ENCODE data around the gene PARD3B. TPM values are rescaled to one million over a fixed set of nuclear protein-coding genes. Genes with fewer than 3 reads are reported as not detected.

The PARD3B gene
- polyA plus RNA-seq, 4 donors = 35.7 to 40.4 (median 37.9) TPM

DNA sequence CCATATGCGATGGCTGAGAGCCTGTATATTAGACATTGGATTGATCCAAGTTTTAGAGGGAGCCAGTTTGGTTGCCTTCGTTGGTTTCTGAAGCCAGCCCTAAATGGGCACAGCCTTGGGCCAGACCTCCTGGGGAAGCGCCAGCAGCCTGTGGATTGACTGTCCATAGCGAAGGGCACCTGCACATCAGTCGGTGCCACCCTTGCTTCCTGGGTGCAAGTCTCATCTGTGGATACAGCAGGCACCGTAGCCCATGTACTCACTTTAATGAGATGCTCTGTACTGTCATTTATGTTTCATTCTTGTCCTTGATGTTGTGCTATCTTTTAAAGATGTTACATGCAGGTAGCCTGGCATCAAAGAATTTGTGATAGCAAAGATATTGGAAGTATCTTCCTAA lies 600.6 kb downstream of the PARD3B start:
- DNase-seq (ENCODE audit: low read depth in 4 of 4, low spot score in 3 of 4) = no peak

DNA sequence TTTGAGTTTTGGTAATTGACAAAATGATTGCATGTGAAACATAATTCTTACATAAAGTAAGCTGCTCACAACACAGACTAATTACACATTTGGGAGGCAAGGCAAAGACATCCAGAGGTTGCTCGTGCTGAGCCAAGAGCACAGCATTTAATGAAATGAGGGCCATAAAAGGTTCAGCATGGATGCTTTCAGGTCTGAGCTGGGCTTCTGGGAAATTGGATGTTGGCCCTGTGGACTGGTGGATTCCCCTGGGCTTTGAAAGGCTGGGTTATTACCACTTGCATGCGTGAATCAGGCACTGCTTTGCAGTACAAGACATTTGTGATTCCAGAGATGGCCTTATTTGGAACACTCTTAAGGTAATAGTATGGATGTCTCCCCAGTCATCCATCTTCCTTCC lies 603.5 kb downstream of the PARD3B start:
- DNase-seq (ENCODE audit: low read depth in 4 of 4, low spot score in 3 of 4) = no peak

DNA sequence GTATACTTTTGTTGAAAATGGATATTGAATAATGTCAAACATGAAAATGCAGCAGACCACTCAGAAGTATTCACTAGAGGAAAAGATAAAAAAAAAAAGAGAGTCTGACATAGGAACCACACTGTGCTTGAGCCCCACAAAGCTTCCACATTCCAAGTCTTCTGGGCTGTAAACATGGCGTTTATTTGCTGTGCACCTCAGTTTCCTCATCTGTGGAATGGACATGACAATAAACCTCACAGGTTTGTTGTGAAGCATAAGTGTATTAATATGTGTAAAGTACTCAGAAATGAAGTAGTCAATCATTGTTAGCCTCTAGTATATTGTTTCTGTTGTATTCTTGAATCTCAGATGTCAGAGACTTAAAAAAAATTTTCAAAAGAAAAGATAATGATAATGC lies 611.2 kb downstream of the PARD3B start:
- DNase-seq (ENCODE audit: low read depth in 4 of 4, low spot score in 3 of 4) = no peak

DNA sequence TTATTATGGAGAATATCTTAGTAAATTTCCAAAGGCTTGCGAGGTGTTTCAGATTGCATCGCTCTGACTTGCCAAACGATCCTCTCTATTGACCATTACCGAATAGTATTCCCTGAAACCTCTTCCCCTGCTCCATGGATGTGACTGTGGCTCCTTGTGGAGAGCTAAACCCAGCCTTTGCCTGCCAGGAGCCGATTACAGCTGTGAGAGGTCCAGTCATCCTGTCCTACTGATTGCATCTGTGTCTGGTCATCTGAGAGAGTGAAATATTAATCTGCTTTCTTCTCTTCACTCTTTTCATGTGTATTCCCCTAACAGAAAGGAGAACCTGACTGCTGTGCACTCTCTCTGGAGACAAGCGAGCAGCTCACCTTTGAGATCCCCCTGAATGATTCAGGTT lies 613.1 kb downstream of the PARD3B start:
- no peak for DNase-seq (ENCODE audit: low read depth in 4 of 4, low spot score in 3 of 4)

DNA sequence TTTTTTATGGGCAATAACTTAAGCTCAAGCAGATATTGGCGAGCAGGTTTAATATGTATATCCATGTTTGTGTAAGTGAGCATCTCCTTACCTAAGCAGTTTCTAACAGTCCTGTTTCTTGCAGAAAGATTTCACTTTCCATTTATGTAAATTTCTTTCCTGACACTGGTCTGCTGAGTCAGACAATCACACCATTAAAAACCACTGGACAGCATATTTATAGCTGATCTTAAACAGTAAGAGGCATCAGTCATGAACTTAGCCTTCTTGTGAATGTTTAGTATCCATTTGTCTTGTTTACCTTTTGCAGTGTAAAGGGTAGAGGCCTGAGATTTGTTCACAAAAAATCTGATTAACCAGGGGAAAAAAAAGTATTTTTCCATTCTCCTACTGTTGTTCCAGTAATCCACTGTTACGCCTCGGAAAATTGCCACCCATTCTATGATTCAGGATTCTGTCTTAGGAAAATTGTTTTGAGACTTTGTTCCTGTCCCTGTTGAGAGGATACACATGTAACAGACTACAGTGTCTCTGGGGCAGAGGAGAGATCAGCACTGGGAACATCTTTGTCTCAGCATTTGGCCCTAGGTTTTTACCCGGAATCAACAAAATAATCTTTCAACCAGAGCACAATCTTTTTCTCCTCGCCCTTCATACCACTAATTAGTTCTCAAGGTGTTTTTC lies 616.0 kb downstream of the PARD3B start:
- no peak for DNase-seq (ENCODE audit: low read depth in 4 of 4, low spot score in 3 of 4)

DNA sequence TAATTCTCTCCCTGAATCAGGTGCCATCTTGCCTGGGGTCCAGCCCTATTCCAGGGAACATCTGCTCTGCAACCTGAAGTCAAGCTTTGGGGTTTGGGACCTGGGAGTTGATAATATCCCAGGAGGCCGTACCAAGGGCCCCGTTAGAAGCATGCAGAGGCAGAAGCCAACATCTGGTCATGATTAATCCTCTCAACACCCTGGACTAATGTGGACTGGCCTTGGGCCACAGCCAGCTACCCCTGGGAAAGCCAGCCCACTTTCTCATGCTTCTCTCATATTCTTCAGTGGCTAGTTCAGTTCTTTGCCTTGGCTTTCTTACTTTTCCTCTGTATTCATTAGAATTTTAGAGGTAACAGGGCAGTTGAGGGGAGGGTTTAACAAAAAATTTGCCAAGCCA lies 621.5 kb downstream of the PARD3B start:
- no peak for DNase-seq (ENCODE audit: low read depth in 4 of 4, low spot score in 3 of 4)

DNA sequence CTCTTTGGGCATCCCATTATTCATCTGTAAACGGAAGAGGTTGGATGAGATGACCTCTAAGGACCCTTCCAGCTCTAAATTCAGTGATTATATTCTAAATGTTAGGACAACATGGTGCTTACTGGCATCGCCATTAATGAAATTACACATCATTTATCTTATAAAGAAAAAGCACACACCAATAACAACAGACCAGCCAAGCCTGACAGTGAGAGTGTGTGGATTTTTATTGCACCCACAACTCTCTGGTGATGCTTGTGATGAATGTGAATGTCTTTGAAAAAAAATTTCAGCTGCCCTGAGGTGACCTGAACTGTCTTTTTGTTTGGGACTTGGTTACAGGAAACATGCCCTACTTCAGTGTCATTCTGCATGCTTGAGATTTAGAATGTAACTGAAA lies 623.7 kb downstream of the PARD3B start:
- no peak for DNase-seq (ENCODE audit: low read depth in 4 of 4, low spot score in 3 of 4)

DNA sequence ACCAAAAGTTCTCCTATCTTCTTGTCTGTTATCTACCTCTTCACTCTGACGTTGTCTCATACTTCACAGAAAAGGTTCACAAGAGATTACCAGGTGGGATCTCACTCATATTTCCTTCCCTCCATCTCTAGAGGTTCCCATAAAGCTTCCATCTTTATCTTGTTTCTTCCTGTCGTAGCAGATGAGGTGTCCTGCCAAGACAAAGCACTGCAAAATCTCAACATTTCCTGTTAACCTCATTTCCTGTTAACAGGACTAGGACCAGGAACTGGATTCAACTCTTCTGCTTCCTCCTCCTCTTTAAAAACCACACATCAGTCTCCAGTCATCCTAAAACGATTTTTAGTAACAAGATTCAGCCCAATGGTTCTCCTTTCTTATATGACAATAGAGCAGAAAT lies 624.2 kb downstream of the PARD3B start:
- no peak for DNase-seq (ENCODE audit: low read depth in 4 of 4, low spot score in 3 of 4)

DNA sequence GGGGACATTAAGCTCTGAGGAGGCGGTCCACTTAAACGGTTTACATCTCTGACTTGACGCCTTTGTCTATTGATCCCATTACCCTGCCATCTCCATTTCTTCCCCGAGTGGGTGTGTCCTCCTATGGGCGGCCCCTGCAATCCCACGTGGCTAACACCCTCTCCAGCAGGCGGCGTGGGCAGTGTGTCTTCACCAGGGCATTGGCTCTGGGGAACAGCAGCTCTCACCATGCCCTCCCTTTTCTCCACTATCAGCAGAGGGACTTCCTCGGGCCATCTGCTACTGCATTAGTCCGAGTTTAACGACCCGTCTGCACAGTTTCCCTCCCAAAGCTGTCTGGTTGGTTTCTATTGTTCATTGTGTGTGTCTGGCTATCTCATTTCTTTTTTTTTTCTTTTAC lies 625.1 kb downstream of the PARD3B start:
- no peak for DNase-seq (ENCODE audit: low read depth in 4 of 4, low spot score in 3 of 4)

DNA sequence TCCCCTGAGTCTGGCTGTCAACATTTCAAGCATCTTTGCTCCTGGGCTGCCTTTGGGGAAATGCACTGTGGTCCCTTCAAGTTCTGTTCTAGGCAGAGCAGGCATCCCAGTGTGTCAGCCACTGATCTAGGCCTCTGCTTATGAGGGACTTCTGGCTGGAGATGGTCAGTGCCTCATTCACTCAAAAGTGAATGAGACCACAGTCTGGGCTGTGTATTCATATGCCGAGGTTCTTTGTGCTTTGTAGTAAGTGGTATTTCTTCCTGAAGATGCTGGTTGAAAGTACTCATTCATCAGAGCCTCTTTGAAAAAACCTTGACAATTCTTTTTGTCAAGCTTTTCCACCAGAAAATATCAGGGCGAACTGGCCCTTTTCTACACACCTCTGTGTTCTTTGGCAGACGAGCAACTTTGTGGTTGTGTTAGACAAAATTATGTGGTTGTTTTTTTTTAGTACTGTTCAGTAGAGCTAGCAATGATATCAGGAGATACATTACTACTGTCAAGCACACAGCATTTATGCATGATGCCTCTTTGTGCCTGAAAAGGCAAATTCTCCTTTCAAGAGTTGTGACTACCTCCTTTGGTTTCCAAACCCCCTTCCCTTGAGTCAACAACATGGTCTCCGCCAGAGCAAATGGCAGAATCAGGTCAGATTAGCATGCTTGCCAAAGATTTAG lies 626.1 kb downstream of the PARD3B start:
- no peak for DNase-seq (ENCODE audit: low read depth in 4 of 4, low spot score in 3 of 4)

DNA sequence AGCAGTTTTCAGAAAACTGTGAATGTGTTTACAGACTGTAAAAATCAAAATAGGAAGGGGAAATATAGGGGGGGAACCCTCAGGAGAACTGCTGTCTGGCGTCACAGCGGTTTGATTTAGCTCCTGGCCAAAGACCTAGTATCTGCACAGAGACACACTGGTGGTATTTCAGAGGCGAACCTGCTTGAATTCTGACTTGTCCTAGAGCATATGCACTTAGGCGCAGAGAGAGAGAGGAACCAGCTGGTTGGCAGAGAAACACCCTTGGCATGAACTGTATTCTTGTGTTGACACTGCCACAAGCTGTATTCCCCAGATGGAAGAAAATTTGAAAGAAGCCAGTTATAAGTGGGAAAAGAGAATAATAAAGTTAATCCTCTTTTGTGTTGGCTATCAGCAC lies 630.6 kb downstream of the PARD3B start:
- no peak for DNase-seq (ENCODE audit: low read depth in 4 of 4, low spot score in 3 of 4)

DNA sequence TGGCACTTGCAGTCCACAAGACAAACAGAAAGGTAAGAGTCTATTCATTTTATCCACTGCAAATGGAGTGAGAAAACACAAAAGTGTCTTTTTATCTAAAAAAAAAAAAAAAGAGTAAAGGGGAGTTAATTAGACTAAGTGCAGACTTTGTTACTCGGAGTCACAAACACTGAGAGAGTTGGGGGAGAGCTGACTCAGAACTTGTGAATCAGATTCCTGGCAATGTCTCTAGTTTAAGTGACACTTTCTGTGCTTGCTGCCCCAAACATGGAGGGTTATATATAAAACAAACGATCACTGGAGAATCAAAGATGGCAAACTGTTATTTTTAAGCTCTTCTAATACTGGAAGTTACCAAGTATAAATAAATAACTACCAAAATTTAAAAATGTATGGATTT lies 631.3 kb downstream of the PARD3B start:
- no peak for DNase-seq (ENCODE audit: low read depth in 4 of 4, low spot score in 3 of 4)

DNA sequence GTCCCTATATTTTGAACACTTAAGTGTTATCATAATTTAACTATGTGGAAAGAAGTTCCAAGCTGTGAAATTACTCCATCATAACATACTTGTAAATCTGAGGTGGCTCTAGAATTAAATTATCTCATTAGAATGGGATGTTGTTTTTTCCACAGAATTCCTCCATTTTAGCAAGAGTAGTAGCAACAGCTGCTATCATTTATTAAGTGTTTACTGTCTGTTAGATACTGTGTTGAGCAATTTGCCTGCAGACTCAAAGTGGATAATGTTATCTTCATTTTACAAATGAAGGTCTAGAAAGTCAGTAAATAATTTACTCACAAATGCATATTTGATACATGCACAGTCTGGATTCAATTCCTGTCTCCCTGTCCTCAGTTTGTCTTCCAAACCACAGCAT lies 632.3 kb downstream of the PARD3B start:
- no peak for DNase-seq (ENCODE audit: low read depth in 4 of 4, low spot score in 3 of 4)

DNA sequence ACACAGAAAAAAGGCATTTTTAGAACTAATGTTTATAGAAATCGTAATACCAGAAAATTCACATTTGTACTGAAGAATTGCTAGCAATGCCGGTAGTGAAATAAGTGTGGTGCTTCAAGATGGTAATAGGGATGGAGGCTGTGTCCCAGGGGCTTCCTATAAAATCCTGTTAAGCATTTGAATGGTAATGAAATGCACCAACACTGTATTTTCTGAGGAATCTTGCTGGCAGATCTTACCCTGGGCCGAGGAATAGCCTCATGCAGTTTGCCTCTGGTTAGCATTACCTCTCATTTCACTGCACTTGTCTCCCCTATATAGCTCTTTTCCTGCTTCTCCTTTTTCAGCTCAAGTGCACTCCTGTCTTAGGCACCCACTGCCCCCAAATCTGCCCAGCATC lies 635.5 kb downstream of the PARD3B start:
- DNase-seq (ENCODE audit: low read depth in 4 of 4, low spot score in 3 of 4) = no peak

DNA sequence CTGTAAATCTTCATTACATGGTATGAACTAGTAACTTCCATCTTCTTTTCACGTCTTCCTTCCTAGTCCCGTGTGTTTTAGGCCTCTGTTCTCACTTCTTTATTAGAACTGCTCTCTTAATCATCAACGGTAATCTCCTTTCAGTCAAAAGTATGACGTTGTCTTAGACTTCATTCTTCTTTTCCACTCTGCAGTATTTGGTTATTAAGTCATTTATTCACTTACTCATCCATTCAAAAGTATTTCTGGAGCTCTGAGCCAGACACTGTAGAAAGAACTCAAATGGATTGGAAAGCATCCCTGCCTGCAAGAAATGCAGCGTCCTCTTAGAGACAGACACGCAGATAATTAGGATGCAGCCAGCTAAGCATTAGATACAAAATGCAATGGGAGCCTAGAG lies 642.5 kb downstream of the PARD3B start:
- no peak for DNase-seq (ENCODE audit: low read depth in 4 of 4, low spot score in 3 of 4)

DNA sequence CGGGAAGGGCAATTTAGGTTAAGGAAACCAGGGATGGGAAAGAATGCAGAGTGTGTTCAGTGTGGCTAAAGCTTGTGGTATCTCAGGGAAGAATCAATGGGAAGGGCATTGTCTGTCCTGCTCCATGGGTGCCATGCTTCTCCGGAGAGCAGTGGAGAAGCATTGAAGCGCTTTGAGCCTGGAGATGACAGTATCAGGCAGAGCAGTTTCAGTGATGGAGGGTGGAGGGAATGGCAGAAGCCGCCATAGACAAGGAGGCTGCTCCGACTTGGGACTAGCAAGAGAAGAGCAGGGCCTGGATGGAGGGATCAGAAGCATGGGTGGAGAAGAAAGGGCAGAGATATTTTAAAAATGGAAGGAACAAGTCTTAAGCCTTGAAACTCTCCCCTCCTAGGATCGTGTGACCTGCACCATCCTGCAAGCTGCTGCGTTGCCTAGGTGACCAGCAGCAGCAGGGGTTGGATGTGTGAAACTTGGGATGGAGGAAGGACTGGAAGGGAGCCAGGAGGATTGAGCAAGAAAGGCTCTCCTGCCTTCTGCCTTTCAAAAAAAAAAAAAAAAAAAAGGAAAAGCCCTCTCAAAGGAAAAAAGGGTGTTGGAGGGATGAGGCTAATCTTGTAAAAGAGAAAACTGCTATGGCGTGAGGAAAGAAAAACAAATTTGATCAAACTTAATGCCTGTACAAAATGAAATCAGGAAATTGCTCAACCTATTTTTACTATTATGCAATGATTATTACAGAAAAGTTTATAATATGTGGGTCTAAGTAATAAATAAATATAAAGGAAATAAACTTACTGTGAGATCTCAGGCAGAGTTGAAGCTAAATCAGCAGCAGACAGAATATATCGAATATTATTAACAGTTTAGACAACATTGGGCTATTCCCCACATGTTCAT lies 643.2 kb downstream of the PARD3B start:
- no peak for DNase-seq (ENCODE audit: low read depth in 4 of 4, low spot score in 3 of 4)

DNA sequence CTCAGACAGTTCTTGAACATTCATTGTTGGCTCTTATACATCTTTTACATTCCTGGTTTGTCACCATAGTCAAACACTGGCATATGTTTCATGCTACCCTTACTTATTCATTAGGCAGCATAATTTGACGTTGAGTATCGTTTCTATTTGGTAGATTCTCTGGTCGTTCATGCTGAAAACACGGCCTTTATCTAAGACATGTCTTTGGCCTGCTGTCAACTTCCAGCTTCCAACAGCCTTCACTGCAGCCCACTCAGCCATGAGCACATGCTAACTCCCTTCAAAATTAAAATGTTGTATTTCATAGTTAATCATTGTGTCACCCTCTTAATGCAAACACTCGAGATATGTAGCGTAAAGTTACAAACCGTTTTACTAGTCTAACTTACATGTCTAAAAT lies 644.0 kb downstream of the PARD3B start:
- DNase-seq (ENCODE audit: low read depth in 4 of 4, low spot score in 3 of 4) = no peak

DNA sequence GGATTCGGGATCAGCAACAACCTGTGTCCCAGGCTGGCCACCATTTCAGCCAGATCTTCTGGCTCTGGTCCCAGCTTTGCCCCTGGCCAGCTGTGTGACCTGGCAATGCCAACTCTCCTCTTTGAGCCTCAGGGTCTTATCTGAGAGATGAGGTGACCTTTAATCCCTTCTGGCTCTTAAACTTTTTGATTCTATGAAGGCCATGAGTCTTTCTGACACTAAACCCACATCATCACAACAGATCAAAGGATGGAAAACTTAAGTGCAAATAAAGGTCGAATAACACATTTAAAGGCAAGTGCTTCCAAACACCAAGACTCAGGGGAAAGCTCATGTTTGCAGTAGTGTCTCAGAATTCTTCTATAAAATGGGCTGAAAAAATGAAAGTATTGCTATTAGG lies 645.3 kb downstream of the PARD3B start:
- DNase-seq (ENCODE audit: low read depth in 4 of 4, low spot score in 3 of 4) = no peak

DNA sequence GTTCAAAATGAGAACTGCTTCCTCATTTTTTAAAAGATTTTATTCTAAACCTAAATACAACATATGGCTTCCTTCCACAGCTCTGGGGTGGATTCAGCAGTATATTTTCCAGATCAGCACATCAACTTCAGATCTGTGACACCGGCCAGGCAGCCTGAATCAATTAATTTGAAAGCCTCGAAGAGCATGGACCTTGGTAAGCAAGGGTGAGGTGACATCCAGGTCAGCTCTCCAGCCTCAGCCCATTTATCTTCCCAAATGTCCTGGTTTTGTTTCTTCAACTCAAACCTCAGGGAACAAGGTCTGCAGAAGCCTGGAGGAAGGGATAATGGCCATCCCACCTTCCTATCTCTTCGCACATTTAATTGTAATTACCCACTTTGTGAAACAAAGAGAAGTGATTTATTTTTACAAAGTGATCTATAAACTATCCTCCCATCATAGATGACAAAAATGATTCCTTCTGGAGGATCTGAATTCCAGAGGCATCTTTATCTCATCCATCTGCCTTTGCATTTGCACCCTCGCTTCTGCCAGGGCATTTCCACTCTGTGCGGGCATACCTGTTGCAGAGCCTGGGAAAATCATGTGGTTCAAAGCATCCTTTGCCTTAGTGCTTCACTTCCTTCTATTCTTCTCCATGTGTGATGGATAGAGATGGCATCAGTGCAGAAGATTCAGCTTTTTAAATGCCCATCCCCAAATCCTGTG lies 648.0 kb downstream of the PARD3B start:
- no peak for DNase-seq (ENCODE audit: low read depth in 4 of 4, low spot score in 3 of 4)

DNA sequence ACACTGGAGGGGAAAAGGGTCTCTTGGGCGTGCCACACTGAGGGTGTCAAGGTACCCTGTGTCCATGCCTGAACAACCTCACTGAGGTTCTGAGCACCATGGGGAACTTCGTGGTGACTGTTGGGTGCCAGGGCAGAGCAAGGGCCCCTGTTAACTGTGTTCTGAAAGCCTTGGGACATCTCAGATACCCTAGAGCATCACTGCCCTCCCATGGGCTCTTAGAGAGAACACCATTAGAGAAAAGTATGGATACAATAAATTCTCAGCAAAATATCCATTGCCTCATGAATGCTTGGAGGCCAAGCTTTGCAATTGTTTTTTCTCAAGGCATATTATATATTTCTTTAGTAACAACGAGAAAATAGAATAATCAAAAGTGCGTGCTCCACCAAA lies 648.6 kb downstream of the PARD3B start:
- DNase-seq (ENCODE audit: low read depth in 4 of 4, low spot score in 3 of 4) = no peak
